Stomach (tissue), 4 donors: Measurements from ENCODE around the gene SH3BP5.

Experiments used
- EP300 ChIP-seq: sonication (generic); formaldehyde crosslinking; IDR thresholded peaks from one replicate; pipeline ENCODE4 v1.6.1; 2017; ENCODE audit warnings: antibody characterized with exemption
- POLR2A ChIP-seq, 4 donors: fragments of 450-650 bp; IDR thresholded peaks; one replicate each; pipeline ENCODE4 v1.6.1; 2016; ENCODE audit warnings: antibody characterized with exemption in 4 of 4, control low read depth in 2 of 4, mild to moderate bottlenecking in 1 of 4, moderate library complexity in 1 of 4

GRCh38 chr3:15303216-15303615 lies 29.2 kb downstream of the SH3BP5 start:
- TF ChIP-seq POLR2A (IDR thresholded peaks at IDR 0.05) (no peak), EP300 (no peak)
